ENCODE results near the gene TMEM238L. TPM values are rescaled to one million over a fixed set of nuclear protein-coding genes. Genes with fewer than 3 reads are reported as not detected.

The TMEM238L gene
- total RNA-seq, 1 donor from 2014 or later: not detected

DNA sequence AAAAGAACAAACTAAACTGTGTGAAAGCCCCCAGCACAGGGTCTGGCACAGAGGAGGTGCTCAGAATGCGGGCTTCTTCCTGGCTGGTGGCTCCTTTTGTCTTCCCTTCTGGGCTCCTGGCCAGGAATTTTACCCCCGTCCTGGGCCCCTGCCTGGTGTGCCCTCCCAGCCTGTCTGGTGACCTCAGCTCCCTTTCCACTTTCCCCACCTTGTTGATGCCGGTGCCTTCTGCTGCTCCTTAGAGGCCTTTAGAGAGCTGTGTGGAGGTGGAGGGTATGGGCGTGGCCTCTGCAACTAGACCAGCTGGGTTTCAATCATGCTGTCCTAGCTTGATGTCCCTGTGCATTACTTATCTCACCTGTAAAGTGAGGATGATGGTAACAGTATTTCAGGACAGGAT lies 17.2 kb upstream of the TMEM238L start:
- H3K4me3 ChIP-seq (ENCODE audit: low read depth, low read length): no peak overlapping the region
- TF ChIP-seq, protein P1, sequence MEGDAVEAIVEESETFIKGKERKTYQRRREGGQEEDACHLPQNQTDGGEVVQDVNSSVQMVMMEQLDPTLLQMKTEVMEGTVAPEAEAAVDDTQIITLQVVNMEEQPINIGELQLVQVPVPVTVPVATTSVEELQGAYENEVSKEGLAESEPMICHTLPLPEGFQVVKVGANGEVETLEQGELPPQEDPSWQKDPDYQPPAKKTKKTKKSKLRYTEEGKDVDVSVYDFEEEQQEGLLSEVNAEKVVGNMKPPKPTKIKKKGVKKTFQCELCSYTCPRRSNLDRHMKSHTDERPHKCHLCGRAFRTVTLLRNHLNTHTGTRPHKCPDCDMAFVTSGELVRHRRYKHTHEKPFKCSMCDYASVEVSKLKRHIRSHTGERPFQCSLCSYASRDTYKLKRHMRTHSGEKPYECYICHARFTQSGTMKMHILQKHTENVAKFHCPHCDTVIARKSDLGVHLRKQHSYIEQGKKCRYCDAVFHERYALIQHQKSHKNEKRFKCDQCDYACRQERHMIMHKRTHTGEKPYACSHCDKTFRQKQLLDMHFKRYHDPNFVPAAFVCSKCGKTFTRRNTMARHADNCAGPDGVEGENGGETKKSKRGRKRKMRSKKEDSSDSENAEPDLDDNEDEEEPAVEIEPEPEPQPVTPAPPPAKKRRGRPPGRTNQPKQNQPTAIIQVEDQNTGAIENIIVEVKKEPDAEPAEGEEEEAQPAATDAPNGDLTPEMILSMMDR (conservative IDR thresholded peaks at IDR 0.05; ENCODE audit: low read depth, low read length): no peak
- no peak for DNase-seq (ENCODE audit: low read depth)

DNA sequence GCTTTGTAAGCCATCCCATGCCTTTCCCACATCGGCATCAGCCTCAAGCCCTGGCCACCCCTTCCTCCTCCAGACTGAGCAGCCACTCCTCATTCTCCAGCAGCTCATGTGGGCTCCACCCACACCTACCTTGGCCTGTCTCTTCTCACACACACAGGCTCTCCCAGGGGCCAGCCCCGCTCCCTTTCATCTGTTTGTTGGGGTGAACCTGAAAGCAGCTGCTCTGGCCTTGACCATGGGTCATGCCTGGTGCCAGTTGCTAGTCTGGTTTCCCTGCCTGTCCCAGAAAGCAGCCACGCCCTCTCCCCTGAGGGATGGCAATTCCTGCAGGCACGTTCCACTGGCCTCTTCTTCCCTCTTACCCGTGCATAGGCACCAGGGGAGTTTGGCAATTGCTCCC lies 11.4 kb upstream of the TMEM238L start:
- no peak for DNase-seq (ENCODE audit: low read depth)
- TF ChIP-seq, protein P1 (conservative IDR thresholded peaks at IDR 0.05; ENCODE audit: low read depth, low read length): no peak
- no peak overlapping the region for H3K4me3 ChIP-seq (ENCODE audit: low read depth, low read length)

DNA sequence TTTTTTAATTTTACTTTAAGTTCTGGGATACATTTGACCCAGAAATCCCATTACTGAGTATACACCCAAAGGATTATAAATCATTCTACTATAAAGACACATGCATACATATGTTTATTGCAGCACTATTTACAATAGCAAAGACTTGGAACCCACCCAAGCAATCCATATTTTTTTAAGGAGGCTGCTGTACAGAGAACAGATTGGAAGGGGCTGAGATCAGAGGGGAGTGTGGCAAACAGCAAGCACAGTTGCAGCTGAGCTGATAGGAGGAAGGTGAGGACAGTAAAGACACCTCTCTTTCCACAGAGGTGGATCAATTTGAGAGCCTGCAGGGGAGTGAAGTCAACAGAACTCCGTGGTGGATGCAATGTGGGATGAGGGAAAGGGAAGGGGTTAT lies 10.2 kb upstream of the TMEM238L start:
- DNase-seq (ENCODE audit: low read depth): no peak
- no peak overlapping the region for H3K4me3 ChIP-seq (ENCODE audit: low read depth, low read length)
- TF ChIP-seq, protein P1 (conservative IDR thresholded peaks at IDR 0.05; ENCODE audit: low read depth, low read length): no peak

DNA sequence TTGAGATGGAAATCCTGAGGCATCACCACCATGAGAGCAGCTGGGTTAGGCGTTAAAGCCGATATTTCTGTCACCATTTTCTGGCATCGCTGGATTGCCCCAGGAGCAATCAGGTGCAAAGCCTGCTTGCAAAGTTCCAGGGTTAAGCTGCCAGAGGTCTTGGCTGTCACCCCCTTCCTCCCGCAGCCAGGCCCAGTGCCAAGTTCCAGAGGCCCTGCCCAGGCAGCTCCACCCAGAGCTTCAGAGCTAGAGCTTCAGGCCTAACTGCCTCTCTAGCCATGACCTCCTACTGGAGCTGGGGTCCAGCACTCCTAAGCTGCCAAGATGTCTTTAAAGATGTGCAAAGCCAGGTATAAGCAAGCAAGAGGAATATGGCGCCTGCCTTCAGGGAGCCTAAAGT lies 8.8 kb upstream of the TMEM238L start:
- TF ChIP-seq, protein P1 (conservative IDR thresholded peaks at IDR 0.05; ENCODE audit: low read depth, low read length): no peak
- H3K4me3 ChIP-seq (ENCODE audit: low read depth, low read length): no peak overlapping the region
- no peak for DNase-seq (ENCODE audit: low read depth)

DNA sequence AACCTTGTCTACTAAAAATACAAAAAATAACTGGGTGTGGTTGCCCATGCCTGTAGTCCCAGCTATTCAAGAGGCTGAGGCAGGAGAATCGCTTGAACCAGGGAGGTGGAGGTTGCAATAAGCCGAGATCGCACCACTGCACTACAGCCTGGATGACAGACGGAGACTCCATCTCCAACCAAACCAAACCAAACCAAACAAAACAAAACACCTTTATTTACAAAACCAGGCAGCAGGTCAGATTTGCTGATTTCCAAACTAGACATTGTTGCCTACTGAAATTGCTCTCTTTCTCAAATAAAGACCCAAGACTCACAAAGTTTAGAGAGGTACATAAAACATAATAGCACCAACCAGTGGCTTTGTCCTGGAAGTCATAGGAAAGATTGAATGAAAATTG lies 5.7 kb upstream of the TMEM238L start:
- no peak for DNase-seq (ENCODE audit: low read depth)
- H3K4me3 ChIP-seq (ENCODE audit: low read depth, low read length): no peak overlapping the region
- TF ChIP-seq, protein P1 (conservative IDR thresholded peaks at IDR 0.05; ENCODE audit: low read depth, low read length): no peak

DNA sequence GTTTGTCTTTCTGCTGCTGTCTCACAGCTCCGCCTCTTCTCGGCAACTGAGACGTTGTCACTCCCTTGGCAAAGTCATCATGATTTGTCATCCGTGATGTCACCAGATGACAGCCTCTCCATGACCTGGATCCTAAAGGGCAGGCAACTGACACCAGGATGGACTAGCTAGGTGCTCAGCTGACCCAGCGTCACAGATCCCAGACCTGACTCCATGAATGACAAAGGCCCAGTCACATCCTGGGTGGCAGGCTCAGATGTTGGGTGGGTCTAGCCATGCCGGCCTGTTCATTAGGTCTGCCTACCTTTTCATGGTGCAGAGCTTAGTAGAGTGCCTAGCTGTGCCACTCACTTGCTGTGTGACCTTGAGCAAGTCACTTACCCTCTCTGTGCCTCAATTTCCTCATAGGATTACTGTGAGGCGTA lies 3.8 kb upstream of the TMEM238L start:
- TF ChIP-seq, protein P1 (conservative IDR thresholded peaks at IDR 0.05; ENCODE audit: low read depth, low read length): no peak
- H3K4me3 ChIP-seq (ENCODE audit: low read depth, low read length): no peak overlapping the region
- no peak for DNase-seq (ENCODE audit: low read depth)

DNA sequence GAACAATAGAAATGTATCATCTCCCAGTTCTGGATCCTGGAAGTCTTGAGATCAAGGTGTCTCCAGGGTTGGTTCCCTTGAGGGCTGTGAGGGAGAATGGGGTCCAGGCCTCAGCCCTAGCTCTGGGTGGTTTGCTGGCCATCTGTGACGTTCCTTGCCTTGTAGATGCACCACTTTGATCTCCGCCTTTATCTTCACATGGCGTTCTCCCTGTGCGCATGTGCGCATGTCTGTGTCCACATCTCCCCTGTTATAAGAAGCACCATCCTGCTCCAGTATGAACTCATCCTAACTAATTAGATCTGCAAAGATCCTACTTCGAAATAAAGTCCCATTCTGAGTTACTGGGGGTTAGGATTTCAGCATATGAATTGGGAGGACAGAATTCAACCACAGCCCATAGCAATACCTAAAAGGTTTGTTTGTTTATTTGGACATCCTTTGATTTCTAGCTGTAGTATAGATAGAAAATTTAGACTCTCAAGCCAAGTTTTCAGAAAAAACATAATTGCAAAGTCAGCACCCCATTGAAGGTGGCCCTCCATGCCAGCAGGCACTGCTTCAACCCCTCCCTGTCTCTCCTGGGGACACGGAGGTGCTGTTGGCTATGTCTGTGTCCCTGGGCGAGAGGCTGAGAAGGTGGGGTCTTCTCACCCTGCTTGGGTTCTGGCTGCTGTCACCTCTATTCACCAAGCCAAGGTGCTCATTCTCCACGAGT lies 2.8 kb upstream of the TMEM238L start:
- TF ChIP-seq, protein P1 (conservative IDR thresholded peaks at IDR 0.05; ENCODE audit: low read depth, low read length): no peak
- DNase-seq (ENCODE audit: low read depth): no peak
- H3K4me3 ChIP-seq (ENCODE audit: low read depth, low read length): no peak overlapping the region

All from epithelial cell of proximal tubule (primary cell).